Cerebellar cortex (tissue), 1 donor: ENCODE measurements around the gene PPP1R3C.

Source experiments
- DNase-seq: peaks from one replicate; pipeline ENCODE4 v3.0.0-alpha.2; 2015; ENCODE audit warnings: low spot score

PPP1R3C gene

GRCh38 chr10:91632671-91633550 is at the start of gene PPP1R3C:
Gene PPP1R3C, minus strand, starts transcription at chr10:91633071. Its CDS starts 102 bp downstream, at chr10:91632969.
- DNase-seq, result peak; percentile 89

GRCh38 chr10:91681361-91682276 is 48.7 kb upstream of the PPP1R3C start:
- DNase-seq, result peak; percentile 73

GRCh38 chr10:91680487-91680886 is 47.6 kb upstream of the PPP1R3C start:
- no peak for DNase-seq

GRCh38 chr10:91679296-91679695 is 46.4 kb upstream of the PPP1R3C start:
- no peak for DNase-seq

- DNase-seq, result no peak
Measured at GRCh38 chr10:91677911-91678310, 45.0 kb upstream of the PPP1R3C start.

GRCh38 chr10:91672021-91672608 is 39.2 kb upstream of the PPP1R3C start:
- DNase-seq, result no peak

GRCh38 chr10:91668913-91669312 is 36.0 kb upstream of the PPP1R3C start:
- DNase-seq, result no peak

- no peak for DNase-seq
Measured at GRCh38 chr10:91665842-91666241, 33.0 kb upstream of the PPP1R3C start.

GRCh38 chr10:91664426-91664825 is 31.6 kb upstream of the PPP1R3C start:
- DNase-seq, result no peak

GRCh38 chr10:91662993-91663392 is 30.1 kb upstream of the PPP1R3C start:
- DNase-seq, result no peak

GRCh38 chr10:91653219-91653870 is 20.5 kb upstream of the PPP1R3C start:
- no peak for DNase-seq

- DNase-seq, result no peak
Measured at GRCh38 chr10:91652364-91652763, 19.5 kb upstream of the PPP1R3C start.

- no peak for DNase-seq
Measured at GRCh38 chr10:91643700-91644099, 10.8 kb upstream of the PPP1R3C start.

- no peak for DNase-seq
Measured at GRCh38 chr10:91642831-91643692, 10.2 kb upstream of the PPP1R3C start.

- DNase-seq, result no peak
Measured at GRCh38 chr10:91636892-91637291, 4.0 kb upstream of the PPP1R3C start.

- peak; percentile 80 for DNase-seq
Measured at GRCh38 chr10:91635401-91636400, 2.8 kb upstream of the PPP1R3C start.

GRCh38 chr10:91634898-91635297 is 2.0 kb upstream of the PPP1R3C start:
- no peak for DNase-seq

- DNase-seq, result peak; percentile 7
Measured at GRCh38 chr10:91634246-91634645, 1.4 kb upstream of the PPP1R3C start.

- DNase-seq, result no peak
Measured at GRCh38 chr10:91630625-91631024, 2.2 kb downstream of the PPP1R3C start.
